Measurements from ENCODE around the gene SH3BP1. TPM values are rescaled to one million over a fixed set of nuclear protein-coding genes. Genes with fewer than 3 reads are reported as not detected.

Gene SH3BP1
- total and polyA plus RNA-seq, 2 of the 13 experiments (the other 11 are each of a cell fraction or from before 2014, with no cell fraction given): 8.4 to 18.5 TPM

- BruUV-seq (replicated peaks): no TSS peak
- TF ChIP-seq ZMYM3 (CRISPR knock-in tag; IDR thresholded peaks at IDR 0.05): peak; percentile 88
- TF ChIP-seq HMGXB4 (CRISPR knock-in tag; IDR thresholded peaks at IDR 0.05; ENCODE audit: borderline replicate concordance in 1 of 2, low read depth in 1 of 2): peak in 1 of 2 experiments; percentile 49; a peak in 2 of 4 replicates
- 0 out of 2 replicates have a peak, but pooled peaks have one; percentile 56 for TF ChIP-seq JUN (CRISPR knock-in tag; IDR thresholded peaks at IDR 0.05)
- TF ChIP-seq BCLAF1 (IDR thresholded peaks at IDR 0.05): no peak
- peak; percentile 39 to 74; a peak in 3 of 4 replicates for TF ChIP-seq POLR2A (IDR thresholded peaks at IDR 0.05; ENCODE audit: insufficient read depth in 1 of 2, low read depth in 2 of 2, low read length in 2 of 2)
- no peak for TF ChIP-seq ATF7 (IDR thresholded peaks at IDR 0.05)
- TF ChIP-seq ATF7 (CRISPR knock-in tag; IDR thresholded peaks at IDR 0.05): peak; percentile 51; the same call in 1 of the 2 replicates
- no peak for TF ChIP-seq MTA3 (CRISPR knock-in tag; IDR thresholded peaks at IDR 0.05)
- peak; percentile 47 for TF ChIP-seq SAP130 (CRISPR knock-in tag; IDR thresholded peaks at IDR 0.05; ENCODE audit: low read depth)
- peak; percentile 70; the same call in 1 of the 2 replicates for TF ChIP-seq KDM2A (CRISPR knock-in tag; IDR thresholded peaks at IDR 0.05; ENCODE audit: borderline replicate concordance, low read depth)
- TF ChIP-seq NFYB (CRISPR knock-in tag; IDR thresholded peaks at IDR 0.05): peak; percentile 84
- TF ChIP-seq DZIP1 (CRISPR knock-in tag; IDR thresholded peaks at IDR 0.05): 0 out of 2 replicates have a peak, but pooled peaks have one; percentile 34
- TF ChIP-seq YEATS2 (CRISPR knock-in tag; IDR thresholded peaks at IDR 0.05; ENCODE audit: borderline replicate concordance): 0 out of 2 replicates have a peak, but pooled peaks have one; percentile 17
- TF ChIP-seq SALL1 (CRISPR knock-in tag; IDR thresholded peaks at IDR 0.05): peak; percentile 51; the same call in 1 of the 2 replicates
- TF ChIP-seq KDM5A (IDR thresholded peaks at IDR 0.05; ENCODE audit: borderline replicate concordance, low read length): peak; percentile 40; the same call in 1 of the 2 replicates
- no peak for TF ChIP-seq ZNF24 (IDR thresholded peaks at IDR 0.05)
Measured at GRCh38 chr22:37674951-37675929, 35.8 kb downstream of the SH3BP1 start, which contains the start of gene LGALS1. TSS of gene LGALS1 (plus strand) at chr22:37675636. CDS start at chr22:37675703, 67 bp downstream.

More at GRCh38 chr22:37674951-37675929, 35.8 kb downstream of the SH3BP1 start, which contains the start of gene LGALS1:
- Histone ChIP-seq H3K4me2 (ENCODE audit: low read depth, low read length) (peak within 1 kb of the TSS; percentile 96), H3K79me2 (ENCODE audit: insufficient read depth, low read length) (no peaks in the 10 kb centered on the region), H3K36me3 (replicated peaks in 1 of 2; ENCODE audit: control insufficient read depth in 1 of 2, insufficient read depth in 2 of 2, low read length in 2 of 2) (peaks cover 0 to 2% of the 10 kb centered on the region in 2 experiments; a peak in 1 of 5 replicates), H2AFZ (ENCODE audit: low read length) (no peak within 1 kb of the TSS), H3K9me3 (ENCODE audit: low read length) (no peaks in the 10 kb centered on the region), H3K9ac (ENCODE audit: insufficient read depth, low read depth, low read length) (peak within 1 kb of the TSS; percentile 71), H3K4me1 (ENCODE audit: insufficient read depth, low read length) (peaks cover 42% of the 10 kb centered on the region), H3K4me3 (replicated peaks in 1 of 3; ENCODE audit: insufficient read depth in 1 of 3, low read depth in 2 of 3, low read length in 3 of 3) (peak within 1 kb of the TSS; percentile 57 to 71 (median 59)), H3K27me3 (ENCODE audit: control insufficient read depth in 1 of 2, insufficient read depth in 2 of 2, low read length in 2 of 2) (no peaks in the 10 kb centered on the region), H3K27ac (ENCODE audit: extremely low read length, insufficient read depth, low read length) (peak within 1 kb of the TSS; percentile 33), H4K20me1 (ENCODE audit: insufficient read depth, low read length) (no peaks in the 10 kb centered on the region)
- POLR2A ChIA-PET: interaction anchor here (1.0 to 6.0 kb wide), 5 partner anchors 8 to 130 kb away, joined by 3 to 120 read pairs (median 5); partner anchors contain the start of genes GGA1, NOL12 and PDXP
- peak; percentile 81 for DNase-seq (ENCODE audit: low spot score)
- ATAC-seq: peak; percentile 77
- peak; percentile 30 for FAIRE-seq
- 0% methylated on average over 6 of the region's 34 CpGs for WGBS (ENCODE audit: low lambda C conversion rate)
- in situ Hi-C loops (cut with HindIII; ENCODE audit: extremely low pct_ligation_motif_present, low pct_unique_long_range_greater_than_20kb): no loop called here
- intact Hi-C loops (cut with micrococcal nuclease; ENCODE audit: unreplicated experiment): no loop called here
- CTCF ChIA-PET (ENCODE audit: low intra/inter-chr PET ratio, low total read pairs): no interaction called here

Data from HepG2 (cell line).